Stimulated activated CD8-positive, alpha-beta memory T cell treated with anti-CD3 and anti-CD28 coated beads, Interleukin-12 subunit alpha, Interleukin-12 subunit beta, amount 100 ng/mL, for 24 hours (primary cell): Measurements from ENCODE around the gene PFKP.
"Not testable (repeated sequence)": the region's sequence is repeated elsewhere in the genome, so short reads cannot be mapped to it uniquely, and the experiment has no call there.

Experiments used
- DNase-seq: peaks from one replicate; pipeline ENCODE4 v3.0.0-alpha.2; 2020; ENCODE audit errors: extremely low read depth

The PFKP gene

GRCh38 chr10:3098689-3099088, 31.3 kb downstream of the PFKP start:
- DNase-seq = no peak

GRCh38 chr10:3099291-3100092, 32.1 kb downstream of the PFKP start:
- DNase-seq = no peak

GRCh38 chr10:3100093-3100792, 32.9 kb downstream of the PFKP start:
- DNase-seq = no peak

- DNase-seq = no peak
These were observed 33.7 kb downstream of the PFKP start for GRCh38 chr10:3100856-3101640.

- DNase-seq = no peak
These were observed 35.5 kb downstream of the PFKP start for GRCh38 chr10:3102720-3103427.

GRCh38 chr10:3103646-3104045, 36.3 kb downstream of the PFKP start:
- DNase-seq = no peak

GRCh38 chr10:3104251-3104918, 37.0 kb downstream of the PFKP start:
- DNase-seq = no peak

GRCh38 chr10:3105166-3105565, 37.8 kb downstream of the PFKP start:
- DNase-seq = no peak

- no peak for DNase-seq
These were observed 38.6 kb downstream of the PFKP start for GRCh38 chr10:3105905-3106304.

- not testable (repeated sequence) for DNase-seq
These were observed 39.0 kb downstream of the PFKP start for GRCh38 chr10:3106328-3106727.

- DNase-seq = no peak
These were observed 39.6 kb downstream of the PFKP start for GRCh38 chr10:3106928-3107425.

GRCh38 chr10:3107426-3107961, 40.1 kb downstream of the PFKP start:
- no peak for DNase-seq

GRCh38 chr10:3108033-3108432, 40.7 kb downstream of the PFKP start:
- no peak for DNase-seq

GRCh38 chr10:3108575-3109105, 41.3 kb downstream of the PFKP start:
- DNase-seq = no peak

- no peak for DNase-seq
These were observed 41.8 kb downstream of the PFKP start for GRCh38 chr10:3109196-3109595.

GRCh38 chr10:3109633-3110032, 42.3 kb downstream of the PFKP start:
- no peak for DNase-seq

GRCh38 chr10:3110782-3111620, 43.7 kb downstream of the PFKP start:
- no peak for DNase-seq

GRCh38 chr10:3111621-3112163, 44.3 kb downstream of the PFKP start:
- DNase-seq = no peak

- DNase-seq = no peak
These were observed 46.0 kb downstream of the PFKP start for GRCh38 chr10:3113343-3113720.
